Astrocyte (in vitro differentiated cells and primary cell): ENCODE measurements around the gene G2E3.

Source experiments
- CTCF ChIP-seq: IDR thresholded peaks from 2 replicates; pipeline ENCODE4 v1.5.1; 2011; ENCODE audit warnings: low read depth, mild to moderate bottlenecking, inconsistent platforms, low read length, moderate library complexity; ENCODE audit not compliant: insufficient read depth
- EZH2 ChIP-seq: IDR thresholded peaks from 2 replicates; pipeline ENCODE4 v1.6.1; 2012; ENCODE audit warnings: mild to moderate bottlenecking, low read length, inconsistent platforms; ENCODE audit not compliant: insufficient read depth

GRCh38 chr14:30528778-30529642 lies 29.9 kb upstream of the G2E3 start:
- TF ChIP-seq CTCF, result no peak
- no peak for TF ChIP-seq EZH2
